ENCODE data around the gene PLD6.
"Not testable (repeated sequence)": the region's sequence is repeated elsewhere in the genome, so short reads cannot be mapped to it uniquely, and the experiment has no call there.

The PLD6 gene

DNA sequence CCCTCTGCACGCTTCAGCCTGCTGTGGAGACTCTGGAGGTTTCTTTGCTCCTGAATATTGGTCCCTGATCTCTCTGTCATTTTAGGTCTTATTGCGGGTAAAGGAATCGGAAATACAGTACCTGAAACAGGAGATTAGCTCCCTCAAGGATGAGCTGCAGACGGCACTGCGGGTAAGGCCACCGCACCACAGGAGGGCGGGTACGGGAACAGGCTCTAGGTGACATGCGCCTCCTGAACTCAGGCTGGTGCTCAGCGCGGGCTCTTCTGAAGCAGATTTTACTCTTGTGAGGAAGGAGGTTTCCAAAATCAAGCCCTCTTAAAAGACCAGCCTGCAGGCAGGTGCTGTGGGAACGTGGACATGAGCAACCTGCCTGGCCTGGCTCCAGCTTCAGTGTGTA, 29.8 kb downstream of the PLD6 start:
- DNase-seq (ENCODE audit: low spot score) = no peak

DNA sequence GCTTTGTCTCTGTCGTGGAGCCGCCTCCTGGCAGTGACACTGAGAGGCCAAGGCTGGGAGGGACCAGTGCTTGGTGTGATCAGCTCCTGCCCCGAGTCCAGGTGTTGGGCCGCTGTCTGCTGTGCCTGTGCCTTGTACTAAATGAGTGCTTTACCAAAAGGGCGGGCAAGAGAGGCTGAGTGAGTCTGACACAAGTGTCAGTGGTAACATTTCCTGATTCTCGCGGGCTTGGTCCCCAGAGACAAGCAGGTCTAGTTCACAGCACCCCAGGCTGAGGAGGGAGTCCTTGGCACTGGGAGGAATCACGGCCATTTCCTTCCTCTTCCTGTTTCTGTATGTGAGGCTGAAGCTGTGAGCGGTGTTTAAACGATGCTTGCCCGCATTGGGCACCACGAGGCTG, 30.2 kb downstream of the PLD6 start:
- no peak for DNase-seq (ENCODE audit: low spot score)

DNA sequence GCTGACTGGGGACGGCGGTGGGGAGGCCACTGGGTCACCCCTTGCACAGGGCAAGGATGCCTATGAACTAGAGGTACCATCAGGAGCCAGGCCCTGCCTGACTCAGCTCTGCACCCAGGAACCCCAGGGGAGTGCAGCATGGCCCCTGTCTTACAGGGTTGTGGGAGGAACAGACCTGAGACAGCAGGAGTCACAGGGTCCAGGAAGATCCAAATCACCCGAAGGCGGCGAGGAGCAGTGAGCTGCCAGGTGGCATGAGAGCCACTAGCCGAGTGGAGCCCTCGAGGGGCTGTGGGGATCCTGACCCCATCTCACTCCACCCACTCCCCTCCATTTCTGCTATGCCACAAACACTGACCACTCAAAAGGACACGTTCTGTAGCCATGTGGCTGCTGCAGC, 30.8 kb downstream of the PLD6 start:
- DNase-seq (ENCODE audit: low spot score) = no peak

DNA sequence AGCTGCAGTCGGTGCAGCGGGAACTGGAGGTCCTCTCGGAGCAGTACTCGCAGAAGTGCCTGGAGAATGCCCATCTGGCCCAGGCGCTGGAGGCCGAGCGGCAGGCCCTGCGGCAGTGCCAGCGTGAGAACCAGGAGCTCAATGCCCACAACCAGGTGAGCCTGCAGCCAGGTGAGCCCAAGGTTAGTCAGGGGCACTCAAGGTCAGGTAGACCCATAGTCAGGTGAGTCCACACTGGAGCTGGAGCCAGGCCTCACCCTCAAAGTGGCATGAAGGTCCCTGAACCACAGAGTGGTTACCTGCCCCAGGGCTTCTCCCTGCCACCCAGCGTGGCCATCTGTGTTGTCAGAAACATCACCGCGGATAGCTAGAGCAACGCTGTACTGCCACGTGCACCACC, 32.2 kb downstream of the PLD6 start:
- DNase-seq (ENCODE audit: low spot score) = no peak

DNA sequence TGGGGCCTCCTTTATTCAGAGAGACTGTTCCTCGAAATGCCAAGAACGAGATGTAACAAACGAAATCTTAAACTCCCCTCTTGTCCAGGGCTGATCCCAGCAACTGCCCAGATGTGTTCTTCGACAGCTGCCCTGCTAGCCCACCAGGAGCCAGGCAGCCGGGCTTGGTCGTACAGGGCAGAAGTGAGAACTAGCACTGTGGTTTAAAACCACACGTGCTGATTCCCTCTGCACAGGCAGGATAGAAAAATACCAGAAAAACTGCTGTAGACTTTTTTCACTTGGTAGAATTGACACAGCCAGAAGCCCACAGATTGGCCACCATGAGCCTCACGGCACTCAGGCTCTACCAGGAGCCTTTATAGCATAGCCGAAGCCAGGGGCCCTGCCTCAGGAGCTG, 33.1 kb downstream of the PLD6 start:
- no peak for DNase-seq (ENCODE audit: low spot score)

DNA sequence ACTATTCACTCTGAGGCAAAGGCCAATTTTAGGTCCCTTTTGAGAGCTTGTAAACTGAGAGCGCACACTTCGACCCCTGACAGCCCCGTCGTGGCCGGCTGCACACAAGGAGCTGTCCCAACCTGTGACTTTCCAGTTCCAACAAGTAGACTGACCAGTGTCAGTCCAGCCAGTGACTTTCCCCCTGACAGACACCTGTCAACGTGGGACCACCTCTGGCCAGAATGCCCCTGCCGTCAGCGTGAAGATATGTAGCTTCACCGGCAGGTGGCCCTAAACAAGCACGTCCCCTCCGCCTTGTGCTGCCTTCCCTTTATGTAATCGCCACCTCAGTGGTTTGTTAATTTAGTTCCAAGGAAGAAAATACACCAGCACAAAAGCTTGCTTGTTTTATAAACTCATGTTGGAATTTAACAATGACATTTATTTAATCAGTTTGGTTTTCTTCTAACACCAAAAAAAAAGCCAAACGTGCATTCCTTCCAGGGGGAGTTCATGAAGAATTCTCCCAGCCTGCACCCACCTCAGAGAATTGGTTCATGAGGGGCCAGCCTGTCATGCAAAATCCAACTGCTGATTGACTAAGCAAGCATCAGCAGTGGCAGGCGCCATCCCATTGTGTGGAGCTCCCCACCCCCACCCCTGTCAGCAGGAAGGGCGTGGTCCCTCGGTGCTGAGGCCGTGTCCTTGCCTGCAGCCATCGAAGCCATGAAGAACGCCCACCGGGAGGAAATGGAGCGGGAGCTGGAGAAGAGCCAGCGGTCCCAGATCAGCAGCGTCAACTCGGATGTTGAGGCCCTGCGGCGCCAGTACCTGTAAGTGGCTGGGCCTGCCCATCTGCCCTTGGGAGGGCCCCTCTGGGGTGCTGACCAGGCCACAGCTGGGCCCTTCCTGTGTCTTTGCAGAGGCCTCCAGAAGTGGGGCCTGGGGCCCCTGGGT, 33.9 kb downstream of the PLD6 start:
- DNase-seq (ENCODE audit: low spot score) = no peak

DNA sequence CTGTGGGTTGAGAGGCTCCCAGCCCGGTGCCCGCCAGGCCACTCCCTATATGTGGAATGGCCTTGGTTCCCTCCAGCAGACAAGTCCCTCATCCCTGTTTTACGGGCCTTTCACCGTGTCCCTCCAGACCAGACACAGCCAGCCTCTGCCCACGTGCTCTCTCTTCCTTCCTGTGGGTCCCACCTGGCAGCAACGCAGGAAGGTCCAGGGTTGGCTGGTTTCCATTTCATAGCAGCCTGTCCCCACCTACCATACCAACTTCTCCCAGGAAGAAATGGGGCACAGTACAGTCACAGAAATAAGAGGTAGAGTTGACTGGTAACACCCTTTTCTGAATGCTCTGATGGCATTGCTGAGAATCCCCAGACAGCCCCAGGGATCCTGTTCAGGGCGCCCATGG, 34.9 kb downstream of the PLD6 start:
- DNase-seq (ENCODE audit: low spot score) = no peak

DNA sequence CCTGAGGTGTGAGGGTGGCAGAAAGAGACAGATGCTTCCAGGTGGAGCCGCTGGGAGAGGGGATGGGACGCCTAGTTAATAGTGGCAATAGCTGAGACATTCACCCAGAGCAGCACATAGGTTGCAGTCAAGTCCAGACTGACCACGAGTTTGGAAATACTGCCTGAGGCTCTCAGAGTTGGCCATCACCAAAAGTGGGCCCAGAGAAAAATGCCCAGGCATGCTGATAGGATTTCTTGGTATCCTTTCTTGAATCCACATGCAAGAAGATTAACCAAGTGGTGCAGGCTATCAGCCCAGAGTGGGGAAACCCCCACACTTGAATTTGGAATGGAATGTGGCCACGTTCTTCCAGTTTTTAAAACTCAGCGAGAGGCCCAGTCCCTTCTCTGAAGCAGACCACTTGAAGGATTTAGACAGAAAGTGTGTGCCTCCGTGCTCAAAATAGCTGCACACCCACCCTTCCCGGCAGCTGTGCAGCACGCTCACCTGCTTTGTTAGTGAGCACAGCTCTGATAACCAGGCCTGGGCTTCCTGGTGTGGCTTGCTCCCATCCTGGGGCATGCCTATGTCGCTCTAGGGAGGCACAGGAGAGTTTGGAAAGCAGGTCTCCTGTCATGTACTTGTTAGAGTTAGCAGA, 35.7 kb downstream of the PLD6 start:
- no peak for DNase-seq (ENCODE audit: low spot score)

DNA sequence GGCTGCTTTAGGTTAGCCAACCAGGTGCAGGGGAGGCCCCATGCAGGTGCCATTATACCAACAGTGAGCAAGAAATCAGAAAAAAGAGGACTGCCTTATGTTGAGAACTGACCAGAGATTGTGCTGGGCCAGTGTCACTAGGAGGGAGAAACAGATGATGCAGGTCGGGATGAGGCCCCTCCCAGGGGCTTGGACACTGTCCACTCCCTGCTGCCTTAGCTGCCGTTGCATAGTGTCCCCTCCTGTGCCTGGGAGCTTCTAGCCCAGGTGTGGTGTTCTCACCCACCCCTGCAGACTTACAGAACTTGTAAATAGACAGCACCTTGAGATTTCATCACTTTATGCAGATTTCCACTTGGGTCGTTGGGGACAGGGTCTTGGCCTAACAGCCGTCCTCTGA, 36.7 kb downstream of the PLD6 start:
- no peak for DNase-seq (ENCODE audit: low spot score)

DNA sequence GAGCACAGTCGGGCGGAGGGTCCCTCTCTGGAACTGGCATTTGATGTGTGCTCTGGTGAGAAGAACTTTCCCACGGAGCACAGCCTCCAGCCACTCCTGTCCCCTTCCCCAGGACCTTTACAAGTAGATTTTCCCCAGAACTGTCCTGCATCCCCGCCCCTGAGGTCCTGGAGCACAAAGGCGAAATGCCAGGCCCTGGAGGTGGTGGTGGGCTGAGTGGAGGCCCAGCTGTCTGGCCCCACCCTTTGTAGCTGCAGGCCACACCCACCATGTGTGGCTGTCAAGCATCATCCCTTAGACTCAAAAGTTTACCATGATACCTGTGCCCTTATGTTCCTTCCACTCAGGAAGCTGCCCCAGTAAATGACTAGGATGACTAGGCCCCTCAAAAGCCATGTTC, 37.7 kb downstream of the PLD6 start:
- no peak for DNase-seq (ENCODE audit: low spot score)

DNA sequence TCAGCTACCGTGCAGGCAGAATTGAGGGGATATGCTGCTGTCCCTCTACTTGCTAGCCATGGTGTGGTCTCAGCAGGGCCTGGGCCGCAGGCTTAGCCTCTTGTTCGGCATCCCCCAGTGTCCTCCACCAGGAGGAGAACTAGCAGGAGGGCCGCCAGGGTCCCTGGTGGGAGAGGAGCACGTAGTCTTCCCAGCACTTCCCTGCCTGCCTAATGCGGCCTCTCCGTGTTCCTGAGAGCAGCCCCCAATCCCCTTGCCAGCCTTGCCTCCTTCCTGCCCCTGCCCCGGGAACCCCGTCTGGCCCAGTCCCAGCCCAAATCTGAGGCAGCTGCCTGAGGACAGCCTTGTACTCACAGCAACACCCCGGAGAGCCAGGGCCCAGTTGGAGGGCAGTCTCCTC, 38.1 kb downstream of the PLD6 start:
- DNase-seq (ENCODE audit: low spot score) = no peak

DNA sequence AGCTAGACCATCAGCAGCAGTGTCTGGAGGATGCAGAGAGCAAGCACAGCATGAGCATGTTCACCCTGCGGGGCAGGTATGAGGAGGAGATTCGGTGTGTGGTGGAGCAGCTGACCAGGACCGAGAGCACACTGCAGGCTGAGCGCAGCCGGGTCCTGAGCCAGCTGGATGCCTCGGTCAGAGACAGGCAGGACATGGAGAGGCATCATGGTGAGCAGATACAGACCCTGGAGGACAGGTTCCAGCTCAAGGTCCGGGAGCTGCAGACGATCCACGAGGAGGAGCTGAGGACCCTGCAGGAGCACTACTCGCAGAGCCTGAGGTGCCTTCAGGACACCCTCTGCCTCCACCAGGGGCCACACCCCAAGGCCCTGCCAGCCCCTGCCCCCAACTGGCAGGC, 38.8 kb downstream of the PLD6 start:
- DNase-seq (ENCODE audit: low spot score) = no peak

DNA sequence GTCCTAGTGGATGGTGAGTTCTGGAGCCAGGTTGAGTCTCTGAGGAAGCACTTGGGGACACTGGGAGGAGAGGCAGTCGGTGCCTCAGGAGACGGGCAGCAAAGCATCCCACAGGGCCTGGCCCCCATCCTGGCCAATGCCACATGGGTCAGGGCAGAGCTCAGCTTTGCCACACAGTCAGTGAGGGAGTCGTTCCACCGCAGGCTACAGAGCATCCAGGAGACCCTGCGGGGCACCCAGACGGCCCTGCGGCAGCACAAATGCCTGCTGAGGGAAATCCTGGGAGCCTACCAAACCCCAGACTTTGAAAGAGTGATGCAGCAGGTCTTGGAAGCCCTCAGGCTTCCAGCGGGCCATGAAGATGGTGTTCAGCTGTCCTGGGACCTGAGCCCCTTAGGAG, 39.7 kb downstream of the PLD6 start:
- DNase-seq (ENCODE audit: low spot score) = no peak

DNA sequence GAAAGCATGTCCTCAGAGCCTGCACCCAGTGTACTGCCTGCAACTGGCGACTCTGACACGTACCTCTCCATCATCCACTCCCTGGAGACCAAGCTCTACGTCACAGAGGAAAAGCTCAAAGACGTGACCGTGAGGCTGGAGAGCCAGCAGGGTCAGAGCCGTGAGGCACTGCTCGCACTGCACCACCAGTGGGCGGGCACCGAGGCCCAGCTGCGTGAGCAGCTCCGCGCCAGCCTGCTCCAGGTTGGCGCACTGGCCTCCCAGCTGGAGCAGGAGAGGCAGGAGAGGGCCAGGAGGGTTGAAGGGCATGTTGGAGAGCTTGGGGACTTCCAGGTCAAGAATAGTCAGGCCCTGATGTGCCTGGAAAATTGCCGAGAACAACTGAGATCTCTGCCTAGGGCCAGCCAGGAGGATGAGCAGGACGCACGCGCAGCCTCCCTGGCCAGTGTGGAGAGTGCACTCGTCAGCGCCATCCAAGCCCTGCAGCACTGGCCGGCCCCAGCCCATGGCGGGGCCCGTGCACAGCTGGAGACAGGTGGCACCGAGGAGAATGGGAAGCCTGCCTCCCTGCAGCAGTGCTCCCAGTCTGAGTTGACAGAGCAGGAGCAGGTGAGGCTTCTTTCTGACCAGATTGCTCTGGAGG, 40.3 kb downstream of the PLD6 start:
- no peak for DNase-seq (ENCODE audit: low spot score)

DNA sequence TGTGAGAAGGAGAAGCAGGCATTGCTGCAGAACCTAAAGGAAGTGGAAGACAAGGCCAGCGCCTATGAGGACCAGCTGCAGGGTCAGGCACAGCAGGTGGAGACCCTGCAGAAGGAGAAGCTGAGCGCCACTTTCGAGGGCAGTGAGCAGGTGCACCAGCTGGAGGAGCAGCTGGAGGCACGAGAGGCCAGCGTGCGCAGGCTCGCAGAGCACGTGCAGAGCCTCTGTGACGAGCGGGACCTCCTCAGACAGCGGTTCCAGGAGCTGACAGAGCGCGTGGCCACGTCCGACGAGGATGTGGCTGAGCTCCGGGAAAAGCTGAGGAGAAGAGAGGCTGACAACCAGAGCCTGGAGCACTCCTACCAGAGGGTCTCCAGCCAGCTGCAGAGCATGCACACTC, 41.5 kb downstream of the PLD6 start:
- no peak for DNase-seq (ENCODE audit: low spot score)

DNA sequence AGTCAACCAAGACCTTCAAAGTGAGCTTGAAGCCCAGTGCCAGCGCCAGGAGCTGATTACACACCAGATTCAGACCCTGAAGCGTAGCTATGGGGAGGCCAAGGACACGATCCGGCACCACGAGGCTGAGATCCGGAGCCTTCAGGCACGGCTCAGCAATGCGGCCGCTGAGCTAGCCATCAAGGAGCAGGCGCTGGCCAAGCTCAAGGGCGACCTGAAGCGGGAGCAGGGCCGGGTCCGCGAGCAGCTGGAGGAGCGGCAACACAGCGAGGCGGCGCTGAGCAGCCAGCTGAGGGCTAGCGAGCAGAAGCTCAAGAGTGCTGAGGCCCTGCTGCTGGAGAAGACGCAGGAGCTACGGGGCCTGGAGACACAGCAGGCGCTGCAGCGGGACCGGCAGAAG, 42.0 kb downstream of the PLD6 start:
- no peak for DNase-seq (ENCODE audit: low spot score)

DNA sequence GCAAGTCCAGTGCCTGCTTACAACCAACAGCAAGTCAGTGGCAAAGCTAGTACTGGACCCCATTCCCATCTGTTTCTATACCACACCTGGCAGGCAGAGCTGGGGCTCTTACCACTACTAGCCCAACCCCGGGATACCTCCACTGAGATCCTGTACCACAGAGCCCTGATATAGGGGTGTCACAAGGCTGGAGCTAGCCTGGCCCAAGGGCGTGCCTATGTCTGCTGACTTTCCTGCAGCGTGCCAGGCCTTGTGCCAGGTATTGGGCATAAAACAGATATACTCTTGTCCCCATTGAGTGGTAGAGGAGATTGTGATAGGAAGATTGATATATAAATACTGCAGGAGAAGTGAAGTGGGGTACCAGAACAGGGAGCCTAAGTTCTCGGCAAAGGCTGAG, 44.4 kb downstream of the PLD6 start:
- no peak for DNase-seq (ENCODE audit: low spot score)

DNA sequence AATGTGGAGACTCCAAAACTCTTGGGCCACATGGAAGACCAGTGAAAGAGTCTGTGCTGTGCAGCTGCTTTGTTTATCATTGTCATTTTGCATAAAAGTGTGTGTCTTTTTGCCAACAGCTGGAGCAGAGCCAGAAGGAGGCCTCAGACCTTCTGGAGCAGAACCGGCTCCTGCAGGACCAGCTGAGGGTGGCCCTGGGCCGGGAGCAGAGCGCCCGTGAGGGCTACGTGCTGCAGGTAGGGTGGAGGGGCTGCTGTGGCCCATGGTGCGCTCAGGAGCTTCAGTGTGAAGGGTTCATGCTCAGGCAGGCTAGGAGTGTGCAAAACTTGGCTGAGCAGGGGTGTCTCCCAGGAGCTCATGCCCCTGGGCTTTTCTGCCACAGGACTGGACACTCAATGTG, 45.0 kb downstream of the PLD6 start:
- no peak for DNase-seq (ENCODE audit: low spot score)

DNA sequence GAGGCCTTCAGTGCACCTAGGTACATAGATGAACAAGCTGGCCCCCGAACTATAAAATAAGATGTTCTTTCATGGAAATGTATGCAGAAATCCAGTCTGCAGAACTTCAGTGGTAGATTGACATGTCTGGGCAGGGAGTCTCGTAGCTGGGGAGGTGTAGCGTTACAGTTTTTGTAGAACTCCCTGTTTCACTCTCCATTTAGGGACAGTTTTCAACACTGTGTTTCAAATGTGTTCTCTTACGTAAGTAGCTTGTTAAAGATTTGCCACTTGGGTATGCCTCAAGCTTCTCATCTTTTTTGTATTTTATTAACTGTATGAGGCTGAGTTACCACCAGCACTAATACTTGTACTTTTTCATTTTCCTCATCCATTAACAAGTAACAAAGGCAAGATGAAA, 46.6 kb downstream of the PLD6 start:
- DNase-seq (ENCODE audit: low spot score) = no peak

DNA sequence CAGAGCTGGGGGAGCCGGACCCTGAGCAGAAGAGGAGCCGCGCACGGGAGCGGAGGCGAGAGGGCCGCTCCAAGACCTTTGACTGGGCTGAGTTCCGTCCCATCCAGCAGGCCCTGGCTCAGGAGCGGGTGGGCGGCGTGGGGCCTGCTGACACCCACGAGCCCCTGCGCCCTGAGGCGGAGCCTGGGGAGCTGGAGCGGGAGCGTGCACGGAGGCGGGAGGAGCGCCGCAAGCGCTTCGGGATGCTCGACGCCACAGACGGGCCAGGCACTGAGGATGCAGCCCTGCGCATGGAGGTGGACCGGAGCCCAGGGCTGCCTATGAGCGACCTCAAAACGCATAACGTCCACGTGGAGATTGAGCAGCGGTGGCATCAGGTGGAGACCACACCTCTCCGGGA, 47.6 kb downstream of the PLD6 start:
- DNase-seq (ENCODE audit: low spot score) = not testable (repeated sequence)

DNA sequence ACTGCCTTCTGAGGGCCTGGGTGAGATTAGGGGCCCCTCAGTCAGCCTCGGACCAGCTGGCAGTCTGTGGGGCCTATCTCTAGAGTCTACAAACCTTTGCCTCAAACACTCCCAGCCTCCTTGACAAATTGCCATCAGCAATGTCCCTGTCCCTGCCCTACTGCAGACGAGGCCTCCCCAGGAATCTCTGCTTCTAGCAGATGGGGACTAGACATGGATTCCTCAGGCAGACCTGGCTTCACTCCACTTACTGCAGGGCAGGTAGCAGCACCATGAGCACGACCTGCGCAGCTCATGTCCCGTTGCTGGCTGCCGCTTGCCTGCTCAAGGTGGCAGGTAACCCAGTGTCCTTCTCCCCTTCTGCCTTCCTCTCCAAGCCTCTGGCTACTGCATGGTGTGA, 49.1 kb downstream of the PLD6 start:
- no peak for DNase-seq (ENCODE audit: low spot score)

DNA sequence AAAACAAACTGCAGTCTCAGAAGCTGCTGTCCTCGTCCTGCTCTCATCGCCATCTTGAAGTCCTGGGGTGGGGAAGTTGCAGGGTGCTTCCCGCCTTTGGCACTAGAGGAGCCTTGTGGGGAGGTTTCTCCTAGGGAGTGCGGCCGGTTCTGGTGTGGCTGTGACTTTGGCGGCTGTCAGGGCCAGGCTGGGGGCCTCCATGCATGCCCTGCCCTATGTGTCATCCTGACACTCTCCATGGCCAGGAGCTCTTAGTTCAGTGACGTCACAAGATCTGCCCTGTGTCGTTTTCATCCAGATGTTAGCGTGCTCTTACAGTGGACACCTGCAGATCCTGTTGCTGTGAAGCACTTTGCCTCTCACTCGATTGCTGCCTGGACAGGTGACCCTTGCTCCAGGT, 49.6 kb downstream of the PLD6 start:
- no peak for DNase-seq (ENCODE audit: low spot score)

DNA sequence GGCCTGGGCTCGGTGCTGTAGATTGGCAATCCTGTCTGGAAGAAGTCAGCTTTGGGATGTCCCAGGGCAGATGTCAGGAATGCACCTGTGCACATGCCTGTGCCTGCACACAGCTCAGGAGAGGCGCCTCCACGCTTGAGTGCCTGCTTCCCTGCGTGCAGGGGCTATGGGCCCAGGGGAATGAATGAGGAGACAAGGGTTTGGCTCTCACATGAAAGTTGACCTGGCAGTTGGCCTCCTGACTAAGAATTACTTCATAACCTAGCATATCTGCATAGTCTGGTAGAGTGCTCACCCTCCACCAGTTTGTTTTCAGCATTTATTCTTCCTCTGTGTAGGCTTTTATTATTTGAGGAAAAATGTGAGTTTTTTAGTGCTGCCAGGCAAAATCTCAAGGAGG, 50.0 kb downstream of the PLD6 start:
- no peak for DNase-seq (ENCODE audit: low spot score)

Measured in LoVo (cell line).